Activated B cell treated with CpG ODN at 0.5 μM for 24 hours (primary cell): ENCODE measurements around the gene DUSP22. TPM values are rescaled to one million over a fixed set of nuclear protein-coding genes. Genes with fewer than 3 reads are reported as not detected.
A peak's percentile ranks its signal among the peaks of the same experiment; 100 is the strongest.

Experiments
- ATAC-seq: fragments of 200-7000 bp; cut with Tn5 transposase; one replicate; pipeline ENCODE4 v1.10.0; 2021; ENCODE audit warnings: low read depth, mild to moderate bottlenecking, moderate library complexity
- CTCF ChIA-PET: fragments of 350-600 bp; sonication (Branson Sonifier 250); formaldehyde crosslinking; loops from one replicate; lab custom pipeline; 2021; ENCODE audit warnings: antibody characterized with exemption; lab: Charles Lee
- POLR2A ChIA-PET: fragments of 350-600 bp; sonication (Branson Sonifier 250); formaldehyde crosslinking; loops from one replicate; lab custom pipeline; 2021; ENCODE audit warnings: antibody characterized with exemption; lab: Charles Lee
- DNase-seq: peaks from one replicate; pipeline ENCODE4 v3.0.0; 2022
- H3K27ac Mint-ChIP-seq: one replicate; pipeline ENCODE4 v1.8.0; 2020; ENCODE audit warnings: mixed read lengths
- H3K27me3 Mint-ChIP-seq: one replicate; pipeline ENCODE4 v1.8.0; 2021; ENCODE audit warnings: mixed read lengths
- H3K36me3 Mint-ChIP-seq: one replicate; pipeline ENCODE4 v1.8.0; 2021; ENCODE audit warnings: low read depth, mixed read lengths
- H3K4me1 Mint-ChIP-seq: one replicate; pipeline ENCODE4 v1.8.0; 2021; ENCODE audit warnings: mixed read lengths
- H3K4me3 Mint-ChIP-seq: one replicate; pipeline ENCODE4 v1.8.0; 2020; ENCODE audit warnings: mild to moderate bottlenecking, mixed read lengths
- H3K9me3 Mint-ChIP-seq: one replicate; pipeline ENCODE4 v1.8.0; 2020; ENCODE audit warnings: mixed read lengths
- CTCF ChIP-seq: fragments of 200-600 bp; IDR thresholded peaks from one replicate; pipeline ENCODE4 v1.8.0; 2022; ENCODE audit warnings: antibody characterized with exemption, mild to moderate bottlenecking
- intact Hi-C: fragments of 100-400 bp; cut with micrococcal nuclease; formaldehyde crosslinking; loops from one replicate; pipeline ENCODE4 v1.15.1; 2024
- total RNA-seq: library from RNA; stranded (reverse); gene quantifications from 2 replicates; pipeline ENCODE4 v1.2.3, GENCODE V29; 2022

DUSP22 gene
- total RNA-seq, 1 donor from 2014 or later = 153 TPM

- Mint-ChIP-seq H3K27me3 (no peaks in the 10 kb centered on the region), H3K9me3 (no peaks in the 10 kb centered on the region), H3K27ac (no peak overlapping the region), H3K4me3 (no peak overlapping the region), H3K4me1 (peaks cover 16% of the 10 kb centered on the region), H3K36me3 (peaks cover 9% of the 10 kb centered on the region)
- CTCF ChIA-PET = interaction anchor here (0.8 to 2.0 kb wide), 5 partner anchors 16 to 103 kb away, joined by 3 to 8 read pairs (median 5); no protein-coding TSS in a partner anchor
- POLR2A ChIA-PET = interaction anchor here (0.6 to 3.3 kb wide), 19 partner anchors 9 to 133 kb away, joined by 3 to 39 read pairs (median 5); partner anchors contain the start of gene IRF4
- intact Hi-C loops = loop anchor here (2.0 kb wide), 1 partner anchor 16 kb away; no protein-coding TSS in a partner anchor
- ATAC-seq = no peak
- TF ChIP-seq CTCF = no peak
- DNase-seq = no peak
Measured at GRCh38 chr6:296151-297122, 4.2 kb downstream of the DUSP22 start.

- Mint-ChIP-seq H3K9me3 (no peaks in the 10 kb centered on the region), H3K36me3 (peaks cover 9% of the 10 kb centered on the region), H3K27ac (no peak overlapping the region), H3K27me3 (no peaks in the 10 kb centered on the region), H3K4me1 (peaks cover 13% of the 10 kb centered on the region), H3K4me3 (no peak overlapping the region)
- ChIA-PET POLR2A (interaction anchor here (0.8 to 3.3 kb wide), 13 partner anchors 8 to 95 kb away, joined by 3 to 39 read pairs (median 5); partner anchors contain the start of gene IRF4), CTCF (interaction anchor here (1.3 to 2.0 kb wide), 4 partner anchors 15 to 94 kb away, joined by 3 to 8 read pairs (median 6); partner anchors contain the start of gene IRF4)
- DNase-seq (no peak), ATAC-seq (peak; percentile 6)
- intact Hi-C loops = loop anchor here (1.0 to 2.0 kb wide), 2 partner anchors 9 to 15 kb away; no protein-coding TSS in a partner anchor
- no peak for TF ChIP-seq CTCF
Measured at GRCh38 chr6:297571-298232, 5.4 kb downstream of the DUSP22 start.

GRCh38 chr6:298233-299103 is 6.2 kb downstream of the DUSP22 start:
- CTCF ChIA-PET = interaction anchor here (1.4 to 2.0 kb wide), 3 partner anchors 14 to 93 kb away, joined by 3 to 8 read pairs (median 5); partner anchors contain the start of gene IRF4

More at GRCh38 chr6:298233-299103, 6.2 kb downstream of the DUSP22 start:
- Mint-ChIP-seq H3K36me3 (peaks cover 1% of the 10 kb centered on the region), H3K27ac (no peak overlapping the region), H3K4me1 (peaks cover 5% of the 10 kb centered on the region), H3K9me3 (no peaks in the 10 kb centered on the region), H3K4me3 (no peak overlapping the region), H3K27me3 (no peaks in the 10 kb centered on the region)
- TF ChIP-seq CTCF = no peak
- ATAC-seq (peak; percentile 53), DNase-seq (no peak)
- POLR2A ChIA-PET = interaction anchor here (0.7 to 3.3 kb wide), 11 partner anchors 12 to 95 kb away, joined by 3 to 39 read pairs (median 5); partner anchors contain the start of gene IRF4
- intact Hi-C loops = loop anchor here (1.0 kb wide), 1 partner anchor 8 kb away; no protein-coding TSS in a partner anchor
